ENCODE measurements around the gene RCAN1.

The RCAN1 gene

GRCh38 chr21:34649400-34649799, 34.5 kb upstream of the RCAN1 start:
- CTCF ChIA-PET = interaction anchor here (0.6 to 1.6 kb wide), 4 partner anchors 14 to 282 kb away, joined by 3 to 7 read pairs (median 4); no protein-coding TSS in a partner anchor

GRCh38 chr21:34648739-34649297, 33.9 kb upstream of the RCAN1 start:
- no peaks in the 10 kb centered on the region for H3K4me1 ChIP-seq (ENCODE audit: control insufficient read depth, insufficient read depth, low read length)
- no peaks in the 10 kb centered on the region for H3K36me3 ChIP-seq (ENCODE audit: control insufficient read depth in 2 of 2, insufficient read depth in 1 of 2, low read length in 2 of 2)
- ChIA-PET CTCF (interaction anchor here (1.0 to 1.6 kb wide), 4 partner anchors 12 to 281 kb away, joined by 3 to 7 read pairs (median 3); no protein-coding TSS in a partner anchor), POLR2A (no interaction called here)
- TF ChIP-seq ZFP37 (tag by site-specific recombination; IDR thresholded peaks at IDR 0.05) = no peak
- H3K4me3 ChIP-seq (ENCODE audit: low read depth, low read length) = no peak overlapping the region
- no peaks in the 10 kb centered on the region; the same call in 1 of the 2 replicates for H3K9me3 ChIP-seq (ENCODE audit: control insufficient read depth, insufficient read depth, low read depth, low read length)
- no peak overlapping the region for H3K27ac ChIP-seq (ENCODE audit: extremely low read depth, low read depth, low read length)

More at GRCh38 chr21:34649400-34649799, 34.5 kb upstream of the RCAN1 start:
- H3K4me3 ChIP-seq (ENCODE audit: low read depth, low read length) = no peak overlapping the region
- TF ChIP-seq ZNF366 (tag by site-specific recombination; conservative IDR thresholded peaks at IDR 0.05) (no peak), YY1 (tag by site-specific recombination; IDR thresholded peaks at IDR 0.05) (no peak), YY2 (tag by site-specific recombination; IDR thresholded peaks at IDR 0.05) (no peak), ZNF488 (tag by site-specific recombination; IDR thresholded peaks at IDR 0.05) (no peak), ZNF280C (tag by site-specific recombination; IDR thresholded peaks at IDR 0.05) (no peak), ZNF16 (tag by site-specific recombination; IDR thresholded peaks at IDR 0.05; ENCODE audit: low read depth) (no peak), PBX3 (CRISPR knock-in tag; IDR thresholded peaks at IDR 0.05) (no peak), ZNF266 (tag by site-specific recombination; IDR thresholded peaks at IDR 0.05; ENCODE audit: low read depth) (no peak), ZNF140 (tag by site-specific recombination; IDR thresholded peaks at IDR 0.05) (no peak), ZNF26 (tag by site-specific recombination; IDR thresholded peaks at IDR 0.05) (no peak)
- no peaks in the 10 kb centered on the region for H3K36me3 ChIP-seq (ENCODE audit: control insufficient read depth in 2 of 2, insufficient read depth in 1 of 2, low read length in 2 of 2)
- H3K4me1 ChIP-seq (ENCODE audit: control insufficient read depth, insufficient read depth, low read length) = no peaks in the 10 kb centered on the region
- H3K27ac ChIP-seq (ENCODE audit: extremely low read depth, low read depth, low read length) = no peak overlapping the region
- no peaks in the 10 kb centered on the region; the same call in 1 of the 2 replicates for H3K9me3 ChIP-seq (ENCODE audit: control insufficient read depth, insufficient read depth, low read depth, low read length)
- POLR2A ChIA-PET = no interaction called here

GRCh38 chr21:34647555-34647954, 32.6 kb upstream of the RCAN1 start:
- CTCF ChIA-PET = no interaction called here
- Histone ChIP-seq H3K4me1 (ENCODE audit: control insufficient read depth, insufficient read depth, low read length) (no peaks in the 10 kb centered on the region), H3K27ac (ENCODE audit: extremely low read depth, low read depth, low read length) (no peak overlapping the region), H3K36me3 (ENCODE audit: control insufficient read depth in 2 of 2, insufficient read depth in 1 of 2, low read length in 2 of 2) (no peaks in the 10 kb centered on the region), H3K9me3 (ENCODE audit: control insufficient read depth, insufficient read depth, low read depth, low read length) (no peaks in the 10 kb centered on the region; the same call in 1 of the 2 replicates), H3K4me3 (ENCODE audit: low read depth, low read length) (no peak overlapping the region)
- POLR2A ChIA-PET = no interaction called here
- TF ChIP-seq PATZ1 (tag by site-specific recombination; IDR thresholded peaks at IDR 0.05) = no peak
- TF ChIP-seq ZNF223 (tag by site-specific recombination; IDR thresholded peaks at IDR 0.05) = no peak
- TF ChIP-seq BCL11B (tag by site-specific recombination; IDR thresholded peaks at IDR 0.05; ENCODE audit: low read depth) = no peak
- no peak for TF ChIP-seq TSHZ1 (tag by site-specific recombination; IDR thresholded peaks at IDR 0.05; ENCODE audit: borderline replicate concordance)
- no peak for TF ChIP-seq ZNF24 (tag by site-specific recombination; IDR thresholded peaks at IDR 0.05)
- TF ChIP-seq ZNF645 (tag by site-specific recombination; IDR thresholded peaks at IDR 0.05) = no peak
- TF ChIP-seq ZNF202 (tag by site-specific recombination; IDR thresholded peaks at IDR 0.05; ENCODE audit: borderline replicate concordance) = no peak
